ENCODE data around the gene ABCA3. TPM values are rescaled to one million over a fixed set of nuclear protein-coding genes. Genes with fewer than 3 reads are reported as not detected.
A peak's percentile ranks its signal among the peaks of the same experiment; 100 is the strongest.

ABCA3 gene
- total RNA-seq, 1 experiment from 2014 or later: 6.2 TPM

DNA sequence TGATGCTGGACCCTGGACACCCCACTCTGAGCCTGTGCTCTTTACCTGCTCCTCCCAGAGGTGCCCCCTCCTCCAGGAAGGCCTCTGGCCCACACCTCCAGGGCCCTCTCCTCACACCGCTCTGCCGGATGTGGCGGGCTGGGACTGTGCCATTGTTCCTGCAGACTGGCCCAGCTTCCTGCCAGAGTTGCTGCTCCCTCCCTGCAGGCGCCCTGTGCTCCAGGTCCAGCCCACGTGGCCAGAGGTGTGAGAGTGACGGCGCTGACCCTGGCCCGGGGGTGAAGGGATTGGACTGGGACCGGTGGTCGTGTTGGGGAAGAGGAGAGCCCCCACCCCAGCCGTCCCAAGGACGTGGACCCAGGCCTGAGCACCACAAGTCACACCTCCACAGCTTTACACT is 111.4 kb downstream of the ABCA3 start:
- Histone ChIP-seq H3K27ac (no peak overlapping the region), H3K9me3 (ENCODE audit: insufficient read depth, low read depth) (no peaks in the 10 kb centered on the region), H3K4me3 (no peak overlapping the region), H3K4me1 (replicated peaks; ENCODE audit: insufficient read depth) (peaks cover 20% of the 10 kb centered on the region), H3K79me2 (ENCODE audit: low read depth) (peaks cover 46% of the 10 kb centered on the region), H3K4me2 (no peak overlapping the region), H4K20me1 (ENCODE audit: insufficient read depth) (peaks cover 41% of the 10 kb centered on the region), H3K27me3 (ENCODE audit: insufficient read depth, low read depth) (no peaks in the 10 kb centered on the region), H3K36me3 (ENCODE audit: low read depth) (peaks cover 4% of the 10 kb centered on the region; the same call in 1 of the 2 replicates), H3F3A (ENCODE audit: insufficient read depth, low read depth) (peaks cover 7% of the 10 kb centered on the region; the same call in 1 of the 2 replicates), H2AFZ (no peak overlapping the region), H3K9me2 (ENCODE audit: insufficient read depth) (no peaks in the 10 kb centered on the region)
- ChIA-PET CTCF (interaction anchor here (0.6 kb wide), 1 partner anchor 41 kb away, joined by 17 read pairs; no protein-coding TSS in a partner anchor), POLR2A (ENCODE audit: unreplicated experiment) (no interaction called here)
- TF ChIP-seq, protein P1, sequence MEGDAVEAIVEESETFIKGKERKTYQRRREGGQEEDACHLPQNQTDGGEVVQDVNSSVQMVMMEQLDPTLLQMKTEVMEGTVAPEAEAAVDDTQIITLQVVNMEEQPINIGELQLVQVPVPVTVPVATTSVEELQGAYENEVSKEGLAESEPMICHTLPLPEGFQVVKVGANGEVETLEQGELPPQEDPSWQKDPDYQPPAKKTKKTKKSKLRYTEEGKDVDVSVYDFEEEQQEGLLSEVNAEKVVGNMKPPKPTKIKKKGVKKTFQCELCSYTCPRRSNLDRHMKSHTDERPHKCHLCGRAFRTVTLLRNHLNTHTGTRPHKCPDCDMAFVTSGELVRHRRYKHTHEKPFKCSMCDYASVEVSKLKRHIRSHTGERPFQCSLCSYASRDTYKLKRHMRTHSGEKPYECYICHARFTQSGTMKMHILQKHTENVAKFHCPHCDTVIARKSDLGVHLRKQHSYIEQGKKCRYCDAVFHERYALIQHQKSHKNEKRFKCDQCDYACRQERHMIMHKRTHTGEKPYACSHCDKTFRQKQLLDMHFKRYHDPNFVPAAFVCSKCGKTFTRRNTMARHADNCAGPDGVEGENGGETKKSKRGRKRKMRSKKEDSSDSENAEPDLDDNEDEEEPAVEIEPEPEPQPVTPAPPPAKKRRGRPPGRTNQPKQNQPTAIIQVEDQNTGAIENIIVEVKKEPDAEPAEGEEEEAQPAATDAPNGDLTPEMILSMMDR (conservative IDR thresholded peaks at IDR 0.05): no peak
- no peak for TF ChIP-seq EZH2 (IDR thresholded peaks at IDR 0.05; ENCODE audit: low read depth)
- no TSS peak for BruUV-seq (replicated peaks)
- intact Hi-C loops (cut with micrococcal nuclease; ENCODE audit: unreplicated experiment): loop anchor here (10.0 kb wide), 1 partner anchor 676 kb away; no protein-coding TSS in a partner anchor
- DNase-seq: no peak

DNA sequence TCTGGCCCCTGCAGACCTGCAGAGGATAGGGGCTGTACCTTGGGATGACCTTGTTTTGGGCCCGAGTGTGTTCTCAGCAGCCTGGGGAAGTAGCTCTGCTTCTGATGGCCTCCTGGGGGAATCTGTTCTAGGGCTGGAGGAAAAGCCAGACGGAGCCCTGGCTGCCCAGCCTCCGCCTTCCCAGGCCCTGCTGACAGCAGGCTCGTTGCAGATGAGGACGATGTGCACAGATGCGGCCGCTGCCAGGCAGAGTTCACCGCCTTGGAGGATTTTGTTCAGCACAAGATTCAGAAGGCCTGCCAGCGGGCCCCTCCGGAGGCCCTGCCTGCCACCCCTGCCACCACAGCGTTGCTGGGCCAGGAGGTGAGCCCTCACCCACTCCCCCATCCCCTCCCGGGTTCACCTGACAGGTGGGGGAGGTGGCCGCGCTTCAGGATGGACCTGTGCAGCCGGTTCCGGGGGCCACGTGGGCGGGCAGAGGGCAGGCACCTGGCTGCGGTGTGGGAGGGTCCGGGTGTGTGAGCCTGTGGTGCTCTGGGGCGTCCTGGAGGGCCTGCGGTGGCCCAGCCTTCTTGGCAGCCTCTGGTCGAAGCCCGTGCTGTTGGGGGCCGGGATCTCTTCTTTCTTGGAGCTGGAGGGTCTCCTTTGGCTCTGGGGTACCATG is 112.2 kb downstream of the ABCA3 start:
- no peak overlapping the region for H3K27ac ChIP-seq
- no peak overlapping the region for H3K4me2 ChIP-seq
- TF ChIP-seq, protein P1 (conservative IDR thresholded peaks at IDR 0.05): no peak
- no peak for TF ChIP-seq EZH2 (IDR thresholded peaks at IDR 0.05; ENCODE audit: low read depth)
- H3K9me2 ChIP-seq (ENCODE audit: insufficient read depth): no peaks in the 10 kb centered on the region
- no peak overlapping the region for H2AFZ ChIP-seq
- peaks cover 13% of the 10 kb centered on the region; the same call in 1 of the 2 replicates for H3F3A ChIP-seq (ENCODE audit: insufficient read depth, low read depth)
- peaks cover 41% of the 10 kb centered on the region for H4K20me1 ChIP-seq (ENCODE audit: insufficient read depth)
- no TSS peak for BruUV-seq (replicated peaks)
- peaks cover 20% of the 10 kb centered on the region for H3K4me1 ChIP-seq (replicated peaks; ENCODE audit: insufficient read depth)
- CTCF ChIA-PET: interaction anchor here (0.5 to 0.6 kb wide), 2 partner anchors 40 to 86 kb away, joined by 8 to 17 read pairs; no protein-coding TSS in a partner anchor
- H3K9me3 ChIP-seq (ENCODE audit: insufficient read depth, low read depth): no peaks in the 10 kb centered on the region
- intact Hi-C loops (cut with micrococcal nuclease; ENCODE audit: unreplicated experiment): loop anchor here (10.0 kb wide), 1 partner anchor 677 kb away; no protein-coding TSS in a partner anchor
- peaks cover 4% of the 10 kb centered on the region; the same call in 1 of the 2 replicates for H3K36me3 ChIP-seq (ENCODE audit: low read depth)
- no peak for DNase-seq
- H3K79me2 ChIP-seq (ENCODE audit: low read depth): peaks cover 51% of the 10 kb centered on the region
- H3K27me3 ChIP-seq (ENCODE audit: insufficient read depth, low read depth): no peaks in the 10 kb centered on the region
- POLR2A ChIA-PET (ENCODE audit: unreplicated experiment): no interaction called here
- no peak overlapping the region for H3K4me3 ChIP-seq

DNA sequence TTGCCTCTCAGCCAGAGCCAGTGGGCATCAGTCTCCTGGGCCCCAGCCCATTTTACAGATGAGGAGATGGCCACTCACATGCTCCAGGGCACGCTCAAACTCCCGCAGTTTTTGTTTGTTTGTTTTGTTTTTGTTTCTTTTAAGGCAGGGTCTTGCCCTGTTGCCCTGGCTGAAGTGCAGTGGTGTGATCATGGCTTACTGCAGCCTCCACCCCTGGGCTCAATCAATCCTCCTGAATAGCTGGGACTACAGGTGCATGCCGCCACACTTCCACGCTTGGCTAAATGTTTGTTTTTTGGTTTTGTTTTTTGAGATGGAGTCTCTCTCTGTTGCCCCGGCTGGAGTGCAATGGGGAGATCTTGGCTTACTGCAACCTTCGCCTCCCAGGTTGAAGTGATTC is 113.6 kb downstream of the ABCA3 start:
- Histone ChIP-seq H3K4me1 (replicated peaks; ENCODE audit: insufficient read depth) (peaks cover 20% of the 10 kb centered on the region), H3K9me3 (ENCODE audit: insufficient read depth, low read depth) (no peaks in the 10 kb centered on the region), H3K79me2 (ENCODE audit: low read depth) (peaks cover 51% of the 10 kb centered on the region), H2AFZ (no peak overlapping the region), H4K20me1 (ENCODE audit: insufficient read depth) (peaks cover 41% of the 10 kb centered on the region), H3K9me2 (ENCODE audit: insufficient read depth) (no peaks in the 10 kb centered on the region), H3K27ac (no peak overlapping the region), H3F3A (ENCODE audit: insufficient read depth, low read depth) (peaks cover 18% of the 10 kb centered on the region), H3K36me3 (ENCODE audit: low read depth) (peaks cover 4% of the 10 kb centered on the region; the same call in 1 of the 2 replicates), H3K4me3 (no peak overlapping the region), H3K4me2 (peak overlapping the region; percentile 57; the same call in 1 of the 2 replicates), H3K27me3 (ENCODE audit: insufficient read depth, low read depth) (no peaks in the 10 kb centered on the region)
- DNase-seq: no peak
- BruUV-seq (replicated peaks): no TSS peak
- intact Hi-C loops (cut with micrococcal nuclease; ENCODE audit: unreplicated experiment): loop anchor here (10.0 kb wide), 1 partner anchor 678 kb away; no protein-coding TSS in a partner anchor
- POLR2A ChIA-PET (ENCODE audit: unreplicated experiment): interaction anchor here (0.5 to 0.8 kb wide), 4 partner anchors 15 to 191 kb away, joined by 3 to 8 read pairs (median 6); no protein-coding TSS in a partner anchor
- TF ChIP-seq EZH2 (IDR thresholded peaks at IDR 0.05; ENCODE audit: low read depth): no peak
- TF ChIP-seq, protein P1 (conservative IDR thresholded peaks at IDR 0.05): no peak
- CTCF ChIA-PET: no interaction called here
